ENCODE data around the gene PILRB. TPM values are rescaled to one million over a fixed set of nuclear protein-coding genes. Genes with fewer than 3 reads are reported as not detected.

The PILRB gene
- total RNA-seq, 1 experiment from 2014 or later = 73.2 TPM

DNA sequence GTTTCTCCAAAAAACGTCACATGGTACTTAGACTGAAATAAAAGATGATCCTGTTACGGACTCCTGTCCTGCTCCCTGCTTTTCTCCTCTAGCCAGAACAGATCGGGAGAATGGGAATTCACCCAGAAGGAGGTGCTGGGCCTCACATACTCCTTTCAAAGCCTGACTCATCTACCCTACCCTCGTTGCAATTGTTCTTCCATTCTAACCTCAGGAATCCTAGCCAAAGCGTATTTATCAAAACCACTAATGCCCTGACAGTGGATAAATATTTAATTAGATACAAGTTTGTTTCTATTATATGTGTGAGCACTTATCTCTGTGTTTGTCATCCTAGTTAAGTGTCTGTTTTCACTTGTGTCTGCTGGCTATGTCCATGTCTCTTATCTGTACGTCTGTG is 48.9 kb downstream of the PILRB start:
- BruUV-seq (replicated peaks) = no TSS peak
- no peak for DNase-seq (ENCODE audit: low read depth, low spot score)
- H3K4me1 ChIP-seq (ENCODE audit: control insufficient read depth, insufficient read depth, low read length) = no peaks in the 10 kb centered on the region
- CTCF ChIA-PET = interaction anchor here (0.6 to 1.3 kb wide), 4 partner anchors 9 to 48 kb away, joined by 3 to 8 read pairs (median 4); no protein-coding TSS in a partner anchor
- ATAC-seq = no peak
- no peaks in the 10 kb centered on the region for H3K36me3 ChIP-seq (ENCODE audit: control insufficient read depth, insufficient read depth, low read length)
- TF ChIP-seq, protein P1, sequence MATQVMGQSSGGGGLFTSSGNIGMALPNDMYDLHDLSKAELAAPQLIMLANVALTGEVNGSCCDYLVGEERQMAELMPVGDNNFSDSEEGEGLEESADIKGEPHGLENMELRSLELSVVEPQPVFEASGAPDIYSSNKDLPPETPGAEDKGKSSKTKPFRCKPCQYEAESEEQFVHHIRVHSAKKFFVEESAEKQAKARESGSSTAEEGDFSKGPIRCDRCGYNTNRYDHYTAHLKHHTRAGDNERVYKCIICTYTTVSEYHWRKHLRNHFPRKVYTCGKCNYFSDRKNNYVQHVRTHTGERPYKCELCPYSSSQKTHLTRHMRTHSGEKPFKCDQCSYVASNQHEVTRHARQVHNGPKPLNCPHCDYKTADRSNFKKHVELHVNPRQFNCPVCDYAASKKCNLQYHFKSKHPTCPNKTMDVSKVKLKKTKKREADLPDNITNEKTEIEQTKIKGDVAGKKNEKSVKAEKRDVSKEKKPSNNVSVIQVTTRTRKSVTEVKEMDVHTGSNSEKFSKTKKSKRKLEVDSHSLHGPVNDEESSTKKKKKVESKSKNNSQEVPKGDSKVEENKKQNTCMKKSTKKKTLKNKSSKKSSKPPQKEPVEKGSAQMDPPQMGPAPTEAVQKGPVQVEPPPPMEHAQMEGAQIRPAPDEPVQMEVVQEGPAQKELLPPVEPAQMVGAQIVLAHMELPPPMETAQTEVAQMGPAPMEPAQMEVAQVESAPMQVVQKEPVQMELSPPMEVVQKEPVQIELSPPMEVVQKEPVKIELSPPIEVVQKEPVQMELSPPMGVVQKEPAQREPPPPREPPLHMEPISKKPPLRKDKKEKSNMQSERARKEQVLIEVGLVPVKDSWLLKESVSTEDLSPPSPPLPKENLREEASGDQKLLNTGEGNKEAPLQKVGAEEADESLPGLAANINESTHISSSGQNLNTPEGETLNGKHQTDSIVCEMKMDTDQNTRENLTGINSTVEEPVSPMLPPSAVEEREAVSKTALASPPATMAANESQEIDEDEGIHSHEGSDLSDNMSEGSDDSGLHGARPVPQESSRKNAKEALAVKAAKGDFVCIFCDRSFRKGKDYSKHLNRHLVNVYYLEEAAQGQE (IDR thresholded peaks at IDR 0.05; ENCODE audit: insufficient read depth in 1 of 2, low read depth in 2 of 2, low read length in 1 of 2) = no peak
- H3K4me3 ChIP-seq (ENCODE audit: low read depth in 2 of 2, low read length in 2 of 2) = no peak overlapping the region
- H3K27me3 ChIP-seq (ENCODE audit: control insufficient read depth, insufficient read depth, low read length) = 0 out of 2 replicates have a peak, but pooled peaks cover 2% of the 10 kb centered on the region
- POLR2A ChIA-PET = no interaction called here
- H3K9me3 ChIP-seq (ENCODE audit: control insufficient read depth, insufficient read depth, low read depth, low read length) = no peaks in the 10 kb centered on the region
- intact Hi-C loops (cut with micrococcal nuclease; ENCODE audit: unreplicated experiment) (no loop called here), in situ Hi-C loops (cut with HindIII; ENCODE audit: low pct_unique_long_range_greater_than_20kb, low sequenced_read_pairs) (no loop called here)
- no peak overlapping the region for H3K27ac ChIP-seq (ENCODE audit: low read length)

DNA sequence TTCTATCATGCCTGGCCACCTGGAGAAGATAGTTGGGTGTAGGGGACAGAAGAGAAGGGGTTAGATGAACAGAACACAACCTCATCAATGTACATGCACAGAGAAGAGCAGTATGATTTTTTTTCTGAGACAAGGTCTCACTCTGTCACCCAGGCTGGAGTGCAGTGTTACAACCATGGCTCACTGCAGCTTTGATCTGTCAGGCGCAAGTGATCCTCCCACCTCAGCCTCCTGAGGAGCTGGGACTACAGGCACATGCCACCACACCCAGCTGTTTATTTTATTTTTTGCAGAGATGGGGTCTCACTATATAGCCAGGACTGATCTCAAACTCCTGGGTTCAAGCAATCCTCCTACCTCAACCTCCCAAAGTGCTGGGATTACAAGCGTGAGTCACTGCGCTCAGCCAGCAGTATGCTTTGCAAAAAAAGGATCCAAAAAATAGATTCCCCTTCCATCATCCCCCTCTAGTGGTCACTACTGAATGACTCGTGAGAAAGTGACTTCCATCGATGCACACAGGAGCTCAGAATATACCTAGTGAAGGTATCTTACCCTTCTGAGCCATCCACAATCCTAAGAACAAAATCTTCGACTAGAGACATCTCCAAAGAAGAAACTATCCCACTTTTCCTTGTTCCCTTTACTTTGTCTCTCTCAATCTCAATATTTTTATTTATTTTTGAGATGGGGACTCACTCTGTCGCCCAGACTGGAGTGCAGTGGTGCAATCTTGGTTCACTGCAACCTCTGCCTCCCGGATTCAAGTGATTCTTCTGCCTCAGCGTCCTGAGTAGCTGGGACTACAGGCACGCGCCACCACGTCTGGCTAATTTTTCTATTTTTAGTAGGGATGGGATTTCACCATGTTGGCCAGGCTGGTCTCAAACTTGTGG is 49.6 kb downstream of the PILRB start:
- no peaks in the 10 kb centered on the region for H3K9me3 ChIP-seq (ENCODE audit: control insufficient read depth, insufficient read depth, low read depth, low read length)
- H3K4me3 ChIP-seq (ENCODE audit: low read depth in 2 of 2, low read length in 2 of 2) = no peak overlapping the region
- no peak overlapping the region for H3K27ac ChIP-seq (ENCODE audit: low read length)
- CTCF ChIA-PET = interaction anchor here (0.6 to 1.3 kb wide), 6 partner anchors 8 to 49 kb away, joined by 3 to 8 read pairs (median 4); no protein-coding TSS in a partner anchor
- ATAC-seq (peak; percentile 95), DNase-seq (ENCODE audit: low read depth, low spot score) (peak; percentile 61)
- TF ChIP-seq SIN3A (IDR thresholded peaks at IDR 0.05; ENCODE audit: borderline replicate concordance, insufficient read depth, low read depth, low read length) = no peak
- TF ChIP-seq, protein P2, sequence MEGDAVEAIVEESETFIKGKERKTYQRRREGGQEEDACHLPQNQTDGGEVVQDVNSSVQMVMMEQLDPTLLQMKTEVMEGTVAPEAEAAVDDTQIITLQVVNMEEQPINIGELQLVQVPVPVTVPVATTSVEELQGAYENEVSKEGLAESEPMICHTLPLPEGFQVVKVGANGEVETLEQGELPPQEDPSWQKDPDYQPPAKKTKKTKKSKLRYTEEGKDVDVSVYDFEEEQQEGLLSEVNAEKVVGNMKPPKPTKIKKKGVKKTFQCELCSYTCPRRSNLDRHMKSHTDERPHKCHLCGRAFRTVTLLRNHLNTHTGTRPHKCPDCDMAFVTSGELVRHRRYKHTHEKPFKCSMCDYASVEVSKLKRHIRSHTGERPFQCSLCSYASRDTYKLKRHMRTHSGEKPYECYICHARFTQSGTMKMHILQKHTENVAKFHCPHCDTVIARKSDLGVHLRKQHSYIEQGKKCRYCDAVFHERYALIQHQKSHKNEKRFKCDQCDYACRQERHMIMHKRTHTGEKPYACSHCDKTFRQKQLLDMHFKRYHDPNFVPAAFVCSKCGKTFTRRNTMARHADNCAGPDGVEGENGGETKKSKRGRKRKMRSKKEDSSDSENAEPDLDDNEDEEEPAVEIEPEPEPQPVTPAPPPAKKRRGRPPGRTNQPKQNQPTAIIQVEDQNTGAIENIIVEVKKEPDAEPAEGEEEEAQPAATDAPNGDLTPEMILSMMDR (IDR thresholded peaks at IDR 0.05) = peak; percentile 82
- TF ChIP-seq TCF7L2 (IDR thresholded peaks at IDR 0.05; ENCODE audit: low read depth, low read length) = no peak
- 0 out of 2 replicates have a peak, but pooled peaks cover 2% of the 10 kb centered on the region for H3K27me3 ChIP-seq (ENCODE audit: control insufficient read depth, insufficient read depth, low read length)
- H3K36me3 ChIP-seq (ENCODE audit: control insufficient read depth, insufficient read depth, low read length) = no peaks in the 10 kb centered on the region
- no TSS peak for BruUV-seq (replicated peaks)
- H3K4me1 ChIP-seq (ENCODE audit: control insufficient read depth, insufficient read depth, low read length) = no peaks in the 10 kb centered on the region
- intact Hi-C loops (cut with micrococcal nuclease; ENCODE audit: unreplicated experiment) = no loop called here
- POLR2A ChIA-PET = no interaction called here
- in situ Hi-C loops (cut with HindIII; ENCODE audit: low pct_unique_long_range_greater_than_20kb, low sequenced_read_pairs) = no loop called here

DNA sequence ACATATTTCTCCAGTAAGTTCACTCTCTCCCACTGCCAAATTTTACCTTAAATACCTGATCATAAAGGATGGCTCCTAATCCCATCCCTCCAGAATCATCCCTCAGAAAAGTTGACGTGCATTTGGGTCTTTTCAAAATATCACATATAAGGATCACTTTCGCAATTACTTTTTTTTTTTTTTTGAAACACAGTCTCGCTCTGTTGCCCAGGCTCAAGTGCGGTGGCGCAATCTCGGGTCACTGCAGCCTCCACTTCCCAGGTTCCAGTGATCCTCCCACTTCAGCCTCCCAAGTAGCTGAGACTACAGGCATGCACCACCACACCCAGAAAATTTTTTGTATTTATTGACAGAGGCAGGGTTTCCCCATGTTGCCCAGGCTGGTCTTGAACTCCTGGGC is 53.2 kb downstream of the PILRB start:
- in situ Hi-C loops (cut with HindIII; ENCODE audit: low pct_unique_long_range_greater_than_20kb, low sequenced_read_pairs) = no loop called here
- intact Hi-C loops (cut with micrococcal nuclease; ENCODE audit: unreplicated experiment) = no loop called here
- TF ChIP-seq, protein P1 (IDR thresholded peaks at IDR 0.05; ENCODE audit: insufficient read depth in 1 of 2, low read depth in 2 of 2, low read length in 1 of 2) = no peak
- TF ChIP-seq, protein P2 (IDR thresholded peaks at IDR 0.05) = no peak
- TF ChIP-seq POLR2AphosphoS5 (IDR thresholded peaks at IDR 0.05; ENCODE audit: low read depth, low read length) = no peak
- DNase-seq (ENCODE audit: low read depth, low spot score) (no peak), ATAC-seq (no peak)
- Histone ChIP-seq H3K27ac (ENCODE audit: low read length) (no peak overlapping the region), H3K27me3 (ENCODE audit: control insufficient read depth, insufficient read depth, low read length) (0 out of 2 replicates have a peak, but pooled peaks cover 2% of the 10 kb centered on the region), H3K4me1 (ENCODE audit: control insufficient read depth, insufficient read depth, low read length) (no peaks in the 10 kb centered on the region), H3K9me3 (ENCODE audit: control insufficient read depth, insufficient read depth, low read depth, low read length) (no peaks in the 10 kb centered on the region), H3K4me3 (ENCODE audit: low read depth in 2 of 2, low read length in 2 of 2) (no peak overlapping the region), H3K36me3 (ENCODE audit: control insufficient read depth, insufficient read depth, low read length) (no peaks in the 10 kb centered on the region)
- CTCF ChIA-PET = no interaction called here
- no TSS peak for BruUV-seq (replicated peaks)
- POLR2A ChIA-PET = no interaction called here
